HepG2 (cell line): ENCODE data around the gene GRAMD1B. TPM values are rescaled to one million over a fixed set of nuclear protein-coding genes. Genes with fewer than 3 reads are reported as not detected.

Experiments used
- ELF1 ChIP-seq: sonication (generic); formaldehyde crosslinking; IDR thresholded peaks from 2 replicates; pipeline ENCODE4 v1.4.0; 2020; ENCODE audit warnings: missing genetic modification reagents
- SMAD1 ChIP-seq: sonication (generic); formaldehyde crosslinking; IDR thresholded peaks from 2 replicates; pipeline ENCODE4 v1.4.0; 2020; ENCODE audit warnings: missing genetic modification reagents, low read depth, mild to moderate bottlenecking, borderline replicate concordance
- STAG1 ChIP-seq: sonication (generic); formaldehyde crosslinking; IDR thresholded peaks from 2 replicates; pipeline ENCODE4 v1.4.0; 2020; ENCODE audit warnings: missing genetic modification reagents
- ZNF225 ChIP-seq: sonication (generic); formaldehyde crosslinking; IDR thresholded peaks from 2 replicates; pipeline ENCODE4 v1.4.0; 2020; ENCODE audit warnings: mild to moderate bottlenecking, missing genetic modification reagents
- ZNF768 ChIP-seq: sonication (generic); formaldehyde crosslinking; IDR thresholded peaks from 2 replicates; pipeline ENCODE4 v1.4.0; 2020; ENCODE audit warnings: missing genetic modification reagents
- ZNF776 ChIP-seq: sonication (generic); formaldehyde crosslinking; IDR thresholded peaks from 2 replicates; pipeline ENCODE4 v1.4.0; 2020; ENCODE audit warnings: mild to moderate bottlenecking, missing genetic modification reagents
- polyA plus RNA-seq, 8 experiments: library from polyadenylated mRNA; depleted of rRNA in 3 of 8; stranded (reverse) in 7 of 8; unstranded in 1 of 8; fragments of >200 nt; fragmentation: Illumina TruSeq in 4 of 8; extraction: Trizol in 4 of 8; gene quantifications; 2 replicates each; pipeline versions ENCODE4 v1.2.1 to v1.2.3, GENCODE V29; 2011 to 2016; ENCODE audit warnings: low read depth in 4 of 8, missing spikeins in 1 of 8, mixed read lengths in 1 of 8; ENCODE audit not compliant: insufficient read depth in 1 of 8
- total RNA-seq, 5 experiments: library from RNA; depleted of rRNA; stranded (reverse); fragments of >200 nt; fragmentation: Illumina TruSeq; extraction: Trizol; gene quantifications; 2 replicates each; pipeline ENCODE4 v1.2.3, GENCODE V29; 2016; ENCODE audit warnings: low read depth in 1 of 5
- TF ChIP-seq, protein P1 (sequence below): sonication (generic); formaldehyde crosslinking; IDR thresholded peaks from 2 replicates; pipeline ENCODE4 v1.5.1; 2020; ENCODE audit warnings: mild to moderate bottlenecking, missing genetic modification reagents, moderate library complexity
- TF ChIP-seq, protein P2 (sequence below): sonication (generic); formaldehyde crosslinking; IDR thresholded peaks from 2 replicates; pipeline ENCODE4 v1.5.0; 2020; ENCODE audit warnings: mild to moderate bottlenecking, missing genetic modification reagents, borderline replicate concordance
- TF ChIP-seq, protein P3 (sequence below): sonication (generic); formaldehyde crosslinking; IDR thresholded peaks from 2 replicates; pipeline ENCODE4; 2020; ENCODE audit warnings: missing genetic modification reagents, mild to moderate bottlenecking, borderline replicate concordance
- TF ChIP-seq, protein P4 (sequence below): sonication (generic); formaldehyde crosslinking; IDR thresholded peaks from 2 replicates; pipeline ENCODE4 v1.9.0; 2022; ENCODE audit warnings: missing genetic modification reagents, mild to moderate bottlenecking, borderline replicate concordance

Gene GRAMD1B
- total and polyA plus RNA-seq, 2 of the 13 experiments (the other 11 are each of a cell fraction or from before 2014, with no cell fraction given), result 0.12 TPM; not detected in 1

DNA sequence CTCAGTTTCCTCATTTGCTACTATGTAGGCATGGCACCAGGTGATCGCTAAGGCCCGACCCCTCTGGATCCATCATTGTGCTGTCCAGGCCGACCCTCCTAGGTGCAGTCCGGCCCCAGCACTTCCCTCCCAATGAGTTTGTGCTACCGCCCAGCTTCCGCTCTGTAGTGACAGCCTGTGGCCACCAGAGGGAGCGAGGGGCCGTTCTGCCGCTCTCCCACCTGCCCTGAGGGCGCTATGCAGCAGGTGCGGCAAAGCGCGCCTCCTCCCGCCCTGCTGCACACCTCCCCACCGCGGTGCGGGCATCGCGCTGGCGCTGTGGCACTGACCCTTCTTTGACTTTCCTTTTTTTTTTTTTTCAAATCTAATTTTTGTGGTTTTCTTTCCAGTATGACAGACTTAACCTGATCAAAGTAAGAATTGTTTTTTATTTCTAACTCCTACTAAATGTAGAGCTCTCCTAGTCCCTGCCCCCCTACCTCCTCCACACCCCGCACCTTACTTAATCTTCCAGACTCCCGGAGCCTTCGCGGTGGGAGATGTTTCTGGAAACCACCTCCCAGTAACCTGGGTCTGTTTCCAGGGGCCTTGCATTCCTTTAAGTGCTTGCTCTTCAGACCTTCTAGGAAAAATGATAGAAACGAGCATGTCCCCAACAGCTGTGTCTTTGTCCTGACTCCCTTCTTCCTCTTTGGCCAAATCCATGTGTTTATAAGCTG, 150.6 kb downstream of the GRAMD1B start (continued):
- TF ChIP-seq SMAD1 (CRISPR knock-in tag), result 0 out of 2 replicates have a peak, but pooled peaks have one; percentile 56
- TF ChIP-seq, protein P1, sequence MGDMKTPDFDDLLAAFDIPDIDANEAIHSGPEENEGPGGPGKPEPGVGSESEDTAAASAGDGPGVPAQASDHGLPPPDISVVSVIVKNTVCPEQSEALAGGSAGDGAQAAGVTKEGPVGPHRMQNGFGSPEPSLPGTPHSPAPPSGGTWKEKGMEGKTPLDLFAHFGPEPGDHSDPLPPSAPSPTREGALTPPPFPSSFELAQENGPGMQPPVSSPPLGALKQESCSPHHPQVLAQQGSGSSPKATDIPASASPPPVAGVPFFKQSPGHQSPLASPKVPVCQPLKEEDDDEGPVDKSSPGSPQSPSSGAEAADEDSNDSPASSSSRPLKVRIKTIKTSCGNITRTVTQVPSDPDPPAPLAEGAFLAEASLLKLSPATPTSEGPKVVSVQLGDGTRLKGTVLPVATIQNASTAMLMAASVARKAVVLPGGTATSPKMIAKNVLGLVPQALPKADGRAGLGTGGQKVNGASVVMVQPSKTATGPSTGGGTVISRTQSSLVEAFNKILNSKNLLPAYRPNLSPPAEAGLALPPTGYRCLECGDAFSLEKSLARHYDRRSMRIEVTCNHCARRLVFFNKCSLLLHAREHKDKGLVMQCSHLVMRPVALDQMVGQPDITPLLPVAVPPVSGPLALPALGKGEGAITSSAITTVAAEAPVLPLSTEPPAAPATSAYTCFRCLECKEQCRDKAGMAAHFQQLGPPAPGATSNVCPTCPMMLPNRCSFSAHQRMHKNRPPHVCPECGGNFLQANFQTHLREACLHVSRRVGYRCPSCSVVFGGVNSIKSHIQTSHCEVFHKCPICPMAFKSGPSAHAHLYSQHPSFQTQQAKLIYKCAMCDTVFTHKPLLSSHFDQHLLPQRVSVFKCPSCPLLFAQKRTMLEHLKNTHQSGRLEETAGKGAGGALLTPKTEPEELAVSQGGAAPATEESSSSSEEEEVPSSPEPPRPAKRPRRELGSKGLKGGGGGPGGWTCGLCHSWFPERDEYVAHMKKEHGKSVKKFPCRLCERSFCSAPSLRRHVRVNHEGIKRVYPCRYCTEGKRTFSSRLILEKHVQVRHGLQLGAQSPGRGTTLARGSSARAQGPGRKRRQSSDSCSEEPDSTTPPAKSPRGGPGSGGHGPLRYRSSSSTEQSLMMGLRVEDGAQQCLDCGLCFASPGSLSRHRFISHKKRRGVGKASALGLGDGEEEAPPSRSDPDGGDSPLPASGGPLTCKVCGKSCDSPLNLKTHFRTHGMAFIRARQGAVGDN (CRISPR knock-in tag), result peak; percentile 46
- TF ChIP-seq ZNF768 (CRISPR knock-in tag), result peak; percentile 34; the same call in 1 of the 2 replicates
- TF ChIP-seq STAG1 (CRISPR knock-in tag), result peak; percentile 80
- TF ChIP-seq, protein P2, sequence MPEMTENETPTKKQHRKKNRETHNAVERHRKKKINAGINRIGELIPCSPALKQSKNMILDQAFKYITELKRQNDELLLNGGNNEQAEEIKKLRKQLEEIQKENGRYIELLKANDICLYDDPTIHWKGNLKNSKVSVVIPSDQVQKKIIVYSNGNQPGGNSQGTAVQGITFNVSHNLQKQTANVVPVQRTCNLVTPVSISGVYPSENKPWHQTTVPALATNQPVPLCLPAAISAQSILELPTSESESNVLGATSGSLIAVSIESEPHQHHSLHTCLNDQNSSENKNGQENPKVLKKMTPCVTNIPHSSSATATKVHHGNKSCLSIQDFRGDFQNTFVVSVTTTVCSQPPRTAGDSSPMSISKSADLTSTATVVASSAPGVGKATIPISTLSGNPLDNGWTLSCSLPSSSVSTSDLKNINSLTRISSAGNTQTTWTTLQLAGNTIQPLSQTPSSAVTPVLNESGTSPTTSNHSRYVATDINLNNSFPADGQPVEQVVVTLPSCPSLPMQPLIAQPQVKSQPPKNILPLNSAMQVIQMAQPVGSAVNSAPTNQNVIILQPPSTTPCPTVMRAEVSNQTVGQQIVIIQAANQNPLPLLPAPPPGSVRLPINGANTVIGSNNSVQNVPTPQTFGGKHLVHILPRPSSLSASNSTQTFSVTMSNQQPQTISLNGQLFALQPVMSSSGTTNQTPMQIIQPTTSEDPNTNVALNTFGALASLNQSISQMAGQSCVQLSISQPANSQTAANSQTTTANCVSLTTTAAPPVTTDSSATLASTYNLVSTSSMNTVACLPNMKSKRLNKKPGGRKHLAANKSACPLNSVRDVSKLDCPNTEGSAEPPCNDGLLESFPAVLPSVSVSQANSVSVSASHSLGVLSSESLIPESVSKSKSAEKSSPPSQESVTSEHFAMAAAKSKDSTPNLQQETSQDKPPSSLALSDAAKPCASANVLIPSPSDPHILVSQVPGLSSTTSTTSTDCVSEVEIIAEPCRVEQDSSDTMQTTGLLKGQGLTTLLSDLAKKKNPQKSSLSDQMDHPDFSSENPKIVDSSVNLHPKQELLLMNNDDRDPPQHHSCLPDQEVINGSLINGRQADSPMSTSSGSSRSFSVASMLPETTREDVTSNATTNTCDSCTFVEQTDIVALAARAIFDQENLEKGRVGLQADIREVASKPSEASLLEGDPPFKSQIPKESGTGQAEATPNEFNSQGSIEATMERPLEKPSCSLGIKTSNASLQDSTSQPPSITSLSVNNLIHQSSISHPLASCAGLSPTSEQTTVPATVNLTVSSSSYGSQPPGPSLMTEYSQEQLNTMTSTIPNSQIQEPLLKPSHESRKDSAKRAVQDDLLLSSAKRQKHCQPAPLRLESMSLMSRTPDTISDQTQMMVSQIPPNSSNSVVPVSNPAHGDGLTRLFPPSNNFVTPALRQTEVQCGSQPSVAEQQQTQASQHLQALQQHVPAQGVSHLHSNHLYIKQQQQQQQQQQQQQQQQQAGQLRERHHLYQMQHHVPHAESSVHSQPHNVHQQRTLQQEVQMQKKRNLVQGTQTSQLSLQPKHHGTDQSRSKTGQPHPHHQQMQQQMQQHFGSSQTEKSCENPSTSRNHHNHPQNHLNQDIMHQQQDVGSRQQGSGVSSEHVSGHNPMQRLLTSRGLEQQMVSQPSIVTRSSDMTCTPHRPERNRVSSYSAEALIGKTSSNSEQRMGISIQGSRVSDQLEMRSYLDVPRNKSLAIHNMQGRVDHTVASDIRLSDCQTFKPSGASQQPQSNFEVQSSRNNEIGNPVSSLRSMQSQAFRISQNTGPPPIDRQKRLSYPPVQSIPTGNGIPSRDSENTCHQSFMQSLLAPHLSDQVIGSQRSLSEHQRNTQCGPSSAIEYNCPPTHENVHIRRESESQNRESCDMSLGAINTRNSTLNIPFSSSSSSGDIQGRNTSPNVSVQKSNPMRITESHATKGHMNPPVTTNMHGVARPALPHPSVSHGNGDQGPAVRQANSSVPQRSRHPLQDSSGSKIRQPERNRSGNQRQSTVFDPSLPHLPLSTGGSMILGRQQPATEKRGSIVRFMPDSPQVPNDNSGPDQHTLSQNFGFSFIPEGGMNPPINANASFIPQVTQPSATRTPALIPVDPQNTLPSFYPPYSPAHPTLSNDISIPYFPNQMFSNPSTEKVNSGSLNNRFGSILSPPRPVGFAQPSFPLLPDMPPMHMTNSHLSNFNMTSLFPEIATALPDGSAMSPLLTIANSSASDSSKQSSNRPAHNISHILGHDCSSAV (CRISPR knock-in tag), result no peak
- 0 out of 2 replicates have a peak, but pooled peaks have one; percentile 38 for TF ChIP-seq ZNF225
- TF ChIP-seq, protein P3, sequence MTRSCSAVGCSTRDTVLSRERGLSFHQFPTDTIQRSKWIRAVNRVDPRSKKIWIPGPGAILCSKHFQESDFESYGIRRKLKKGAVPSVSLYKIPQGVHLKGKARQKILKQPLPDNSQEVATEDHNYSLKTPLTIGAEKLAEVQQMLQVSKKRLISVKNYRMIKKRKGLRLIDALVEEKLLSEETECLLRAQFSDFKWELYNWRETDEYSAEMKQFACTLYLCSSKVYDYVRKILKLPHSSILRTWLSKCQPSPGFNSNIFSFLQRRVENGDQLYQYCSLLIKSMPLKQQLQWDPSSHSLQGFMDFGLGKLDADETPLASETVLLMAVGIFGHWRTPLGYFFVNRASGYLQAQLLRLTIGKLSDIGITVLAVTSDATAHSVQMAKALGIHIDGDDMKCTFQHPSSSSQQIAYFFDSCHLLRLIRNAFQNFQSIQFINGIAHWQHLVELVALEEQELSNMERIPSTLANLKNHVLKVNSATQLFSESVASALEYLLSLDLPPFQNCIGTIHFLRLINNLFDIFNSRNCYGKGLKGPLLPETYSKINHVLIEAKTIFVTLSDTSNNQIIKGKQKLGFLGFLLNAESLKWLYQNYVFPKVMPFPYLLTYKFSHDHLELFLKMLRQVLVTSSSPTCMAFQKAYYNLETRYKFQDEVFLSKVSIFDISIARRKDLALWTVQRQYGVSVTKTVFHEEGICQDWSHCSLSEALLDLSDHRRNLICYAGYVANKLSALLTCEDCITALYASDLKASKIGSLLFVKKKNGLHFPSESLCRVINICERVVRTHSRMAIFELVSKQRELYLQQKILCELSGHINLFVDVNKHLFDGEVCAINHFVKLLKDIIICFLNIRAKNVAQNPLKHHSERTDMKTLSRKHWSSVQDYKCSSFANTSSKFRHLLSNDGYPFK (CRISPR knock-in tag), result 0 out of 2 replicates have a peak, but pooled peaks have one; percentile 14
- TF ChIP-seq ELF1, result peak; percentile 59; the same call in 1 of the 2 replicates
- TF ChIP-seq ZNF776, result no peak
- TF ChIP-seq, protein P4, sequence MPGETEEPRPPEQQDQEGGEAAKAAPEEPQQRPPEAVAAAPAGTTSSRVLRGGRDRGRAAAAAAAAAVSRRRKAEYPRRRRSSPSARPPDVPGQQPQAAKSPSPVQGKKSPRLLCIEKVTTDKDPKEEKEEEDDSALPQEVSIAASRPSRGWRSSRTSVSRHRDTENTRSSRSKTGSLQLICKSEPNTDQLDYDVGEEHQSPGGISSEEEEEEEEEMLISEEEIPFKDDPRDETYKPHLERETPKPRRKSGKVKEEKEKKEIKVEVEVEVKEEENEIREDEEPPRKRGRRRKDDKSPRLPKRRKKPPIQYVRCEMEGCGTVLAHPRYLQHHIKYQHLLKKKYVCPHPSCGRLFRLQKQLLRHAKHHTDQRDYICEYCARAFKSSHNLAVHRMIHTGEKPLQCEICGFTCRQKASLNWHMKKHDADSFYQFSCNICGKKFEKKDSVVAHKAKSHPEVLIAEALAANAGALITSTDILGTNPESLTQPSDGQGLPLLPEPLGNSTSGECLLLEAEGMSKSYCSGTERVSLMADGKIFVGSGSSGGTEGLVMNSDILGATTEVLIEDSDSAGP (CRISPR knock-in tag), result 0 out of 2 replicates have a peak, but pooled peaks have one; percentile 34
